Stimulated activated naive B cell treated with anti-CD40 and anti-IgM and Interleukin-4, amounts not matched to agents 10 μg/mL and 1 μg/mL and 100 μg/mL, for 72 hours (primary cell): ENCODE data around the gene BTBD9.

Experiments used
- ATAC-seq, 2 donors: fragments of 150-1000 bp; cut with Tn5 transposase; replicated peaks; 2 replicates each; pipeline ENCODE4 v1.10.0; 2021; ENCODE audit warnings: moderate library complexity in 1 of 2
- DNase-seq: peaks from one replicate; pipeline ENCODE4 v3.0.0; 2021
- H3K27ac Mint-ChIP-seq: one replicate; pipeline ENCODE4 v1.8.0; 2022; ENCODE audit warnings: mild to moderate bottlenecking, mixed read lengths
- H3K27me3 Mint-ChIP-seq, 2 donors: one replicate each; pipeline ENCODE4 v1.8.0; 2022; ENCODE audit warnings: mixed read lengths in 2 of 2
- H3K36me3 Mint-ChIP-seq, 2 donors: one replicate each; pipeline ENCODE4 v1.8.0; 2022; ENCODE audit warnings: mixed read lengths in 2 of 2, mild to moderate bottlenecking in 1 of 2
- H3K4me1 Mint-ChIP-seq, 2 donors: one replicate each; pipeline ENCODE4 v1.8.0; 2022; ENCODE audit warnings: mixed read lengths in 2 of 2, mild to moderate bottlenecking in 1 of 2
- H3K4me3 Mint-ChIP-seq, 2 donors: one replicate each; pipeline ENCODE4 v1.8.0; 2022; ENCODE audit warnings: mild to moderate bottlenecking in 2 of 2, mixed read lengths in 2 of 2, moderate library complexity in 1 of 2
- H3K9me3 Mint-ChIP-seq, 2 donors: one replicate each; pipeline ENCODE4 v1.8.0; 2022; ENCODE audit warnings: mixed read lengths in 2 of 2, mild to moderate bottlenecking in 1 of 2

Gene BTBD9

GRCh38 chr6:38149531-38149930 is 490.2 kb downstream of the BTBD9 start:
- H3K4me3 Mint-ChIP-seq, result no peak overlapping the region
- peaks cover 11 to 12% of the 10 kb centered on the region in 2 donors for H3K4me1 Mint-ChIP-seq
- H3K36me3 Mint-ChIP-seq, result peaks cover 20 to 39% of the 10 kb centered on the region in 2 donors
- ATAC-seq, result no peak
- H3K27me3 Mint-ChIP-seq, result no peaks in the 10 kb centered on the region
- H3K9me3 Mint-ChIP-seq, result no peaks in the 10 kb centered on the region
- H3K27ac Mint-ChIP-seq, result no peak overlapping the region
- DNase-seq, result no peak

DNA sequence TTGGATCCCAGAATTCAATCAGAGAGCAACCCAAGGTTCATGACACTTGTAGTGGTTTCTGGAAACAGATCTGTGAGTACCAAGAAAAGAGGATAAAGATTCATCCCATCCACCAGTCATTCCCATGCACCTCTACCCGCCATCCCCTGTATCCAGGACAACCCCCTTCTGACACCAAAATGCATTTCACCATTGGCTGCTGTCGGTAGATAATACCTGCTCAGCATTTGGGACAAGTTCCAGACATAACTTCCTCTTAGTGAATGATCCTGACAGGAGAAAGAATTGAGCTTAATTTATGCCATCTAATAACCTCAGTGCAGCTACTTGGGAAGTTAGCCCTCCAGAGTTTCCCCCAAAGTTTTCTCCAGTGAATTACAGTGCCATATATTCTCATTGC is 491.1 kb downstream of the BTBD9 start:
- Mint-ChIP-seq H3K27me3 (no peaks in the 10 kb centered on the region), H3K36me3 (peaks cover 19 to 39% of the 10 kb centered on the region in 2 donors), H3K27ac (no peak overlapping the region), H3K9me3 (no peaks in the 10 kb centered on the region), H3K4me1 (peaks cover 11 to 12% of the 10 kb centered on the region in 2 donors), H3K4me3 (no peak overlapping the region)
- DNase-seq (no peak), ATAC-seq (no peak)

- no peak overlapping the region for H3K27ac Mint-ChIP-seq
- ATAC-seq, result no peak
Observed at GRCh38 chr6:38146734-38147027, 493.0 kb downstream of the BTBD9 start.

GRCh38 chr6:38146021-38146733 is 493.6 kb downstream of the BTBD9 start:
- Mint-ChIP-seq H3K4me3 (no peak overlapping the region), H3K9me3 (no peaks in the 10 kb centered on the region), H3K27ac (peak overlapping the region; percentile 14), H3K4me1 (peaks cover 7 to 12% of the 10 kb centered on the region in 2 donors), H3K36me3 (peaks cover 16 to 26% of the 10 kb centered on the region in 2 donors), H3K27me3 (no peaks in the 10 kb centered on the region)
- no peak for DNase-seq
- ATAC-seq, result no peak

More at GRCh38 chr6:38146734-38147027, 493.0 kb downstream of the BTBD9 start:
- H3K27me3 Mint-ChIP-seq, result no peaks in the 10 kb centered on the region
- no peak overlapping the region for H3K4me3 Mint-ChIP-seq
- H3K36me3 Mint-ChIP-seq, result peaks cover 13 to 26% of the 10 kb centered on the region in 2 donors
- peaks cover 7 to 12% of the 10 kb centered on the region in 2 donors for H3K4me1 Mint-ChIP-seq
- no peak for DNase-seq
- no peaks in the 10 kb centered on the region for H3K9me3 Mint-ChIP-seq

DNA sequence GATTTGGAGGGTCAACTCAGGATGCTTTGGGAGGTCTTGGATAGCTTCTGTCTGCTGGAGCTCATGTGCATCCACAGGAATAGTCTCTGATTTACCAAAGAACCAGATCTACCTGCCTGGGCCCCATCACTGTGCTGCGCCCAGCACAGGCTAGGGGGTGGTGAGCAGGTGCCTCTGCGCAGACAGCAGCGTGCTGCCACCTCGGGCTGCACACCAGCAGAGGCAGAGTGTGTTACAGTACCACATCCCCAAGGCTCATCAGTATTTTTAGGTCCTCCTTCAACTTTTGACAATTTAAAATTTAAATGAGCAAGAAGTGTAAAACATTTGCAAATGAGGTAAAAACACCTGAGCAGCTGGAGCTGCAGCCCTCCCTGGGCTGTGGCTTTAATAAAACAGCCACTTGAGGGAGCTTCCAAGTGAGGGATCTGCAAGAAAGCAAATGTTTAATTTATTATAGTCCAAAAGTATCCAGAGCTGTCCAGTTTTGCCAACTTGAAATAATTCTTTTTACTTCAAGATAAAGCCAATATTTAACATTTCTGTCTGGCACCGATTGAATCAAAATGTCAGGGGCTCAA is 495.3 kb downstream of the BTBD9 start:
- H3K27me3 Mint-ChIP-seq, result no peaks in the 10 kb centered on the region
- H3K27ac Mint-ChIP-seq, result no peak overlapping the region
- no peak for ATAC-seq
- H3K9me3 Mint-ChIP-seq, result no peaks in the 10 kb centered on the region
- H3K4me3 Mint-ChIP-seq, result no peak overlapping the region
- peaks cover 23 to 30% of the 10 kb centered on the region in 2 donors for H3K36me3 Mint-ChIP-seq
- DNase-seq, result no peak
- peaks cover 8 to 12% of the 10 kb centered on the region in 2 donors for H3K4me1 Mint-ChIP-seq

GRCh38 chr6:38143191-38144150 is 496.3 kb downstream of the BTBD9 start:
- peaks cover 10 to 12% of the 10 kb centered on the region in 2 donors for H3K4me1 Mint-ChIP-seq
- no peak overlapping the region for H3K4me3 Mint-ChIP-seq
- no peak overlapping the region for H3K27ac Mint-ChIP-seq
- H3K27me3 Mint-ChIP-seq, result no peaks in the 10 kb centered on the region
- no peaks in the 10 kb centered on the region for H3K9me3 Mint-ChIP-seq
- DNase-seq (no peak), ATAC-seq (no peak)
- peaks cover 25 to 33% of the 10 kb centered on the region in 2 donors for H3K36me3 Mint-ChIP-seq

GRCh38 chr6:38142178-38142902 is 497.4 kb downstream of the BTBD9 start:
- DNase-seq (no peak), ATAC-seq (peak in 1 of 2 donors; percentile 42)
- H3K4me1 Mint-ChIP-seq, result peaks cover 7 to 9% of the 10 kb centered on the region in 2 donors
- H3K27me3 Mint-ChIP-seq, result no peaks in the 10 kb centered on the region
- H3K27ac Mint-ChIP-seq, result no peak overlapping the region
- no peak overlapping the region for H3K4me3 Mint-ChIP-seq
- H3K36me3 Mint-ChIP-seq, result peaks cover 29 to 36% of the 10 kb centered on the region in 2 donors
- H3K9me3 Mint-ChIP-seq, result no peaks in the 10 kb centered on the region

- Mint-ChIP-seq H3K27me3 (no peaks in the 10 kb centered on the region), H3K36me3 (peaks cover 29 to 38% of the 10 kb centered on the region in 2 donors)
Observed at GRCh38 chr6:38141716-38142115, 498.0 kb downstream of the BTBD9 start.

DNA sequence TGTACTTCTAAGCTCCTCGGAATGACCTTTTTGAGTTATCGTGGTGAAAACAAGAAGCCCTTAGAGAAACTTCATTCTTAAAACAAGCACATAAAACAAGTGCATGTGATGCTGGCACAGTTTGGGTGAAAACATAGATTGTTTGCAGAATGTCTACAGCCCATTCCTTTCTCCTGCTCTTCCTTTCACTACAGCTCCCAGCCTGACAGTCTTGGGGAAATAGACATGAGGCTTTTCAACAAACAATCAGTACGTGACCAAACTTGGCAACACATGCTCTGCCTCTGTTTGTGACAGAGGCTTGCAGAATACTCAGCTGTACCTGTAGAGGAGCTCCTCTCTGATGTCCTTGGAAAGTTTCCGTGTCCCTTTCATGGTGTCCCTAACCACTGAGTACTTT is 498.6 kb downstream of the BTBD9 start:
- H3K27ac Mint-ChIP-seq, result no peak overlapping the region
- ATAC-seq, result no peak
- no peak for DNase-seq
- H3K36me3 Mint-ChIP-seq, result peaks cover 29 to 36% of the 10 kb centered on the region in 2 donors
- H3K4me1 Mint-ChIP-seq, result peaks cover 8 to 9% of the 10 kb centered on the region in 2 donors
- H3K9me3 Mint-ChIP-seq, result no peaks in the 10 kb centered on the region
- H3K4me3 Mint-ChIP-seq, result no peak overlapping the region
- no peaks in the 10 kb centered on the region for H3K27me3 Mint-ChIP-seq

More at GRCh38 chr6:38141716-38142115, 498.0 kb downstream of the BTBD9 start:
- no peak overlapping the region for H3K27ac Mint-ChIP-seq
- H3K4me1 Mint-ChIP-seq, result peaks cover 6 to 7% of the 10 kb centered on the region in 2 donors
- H3K4me3 Mint-ChIP-seq, result no peak overlapping the region
- no peaks in the 10 kb centered on the region for H3K9me3 Mint-ChIP-seq
- DNase-seq (no peak), ATAC-seq (no peak)

GRCh38 chr6:38138374-38138773 is 501.4 kb downstream of the BTBD9 start:
- peaks cover 8 to 9% of the 10 kb centered on the region in 2 donors for H3K4me1 Mint-ChIP-seq
- peaks cover 36 to 44% of the 10 kb centered on the region in 2 donors for H3K36me3 Mint-ChIP-seq
- H3K4me3 Mint-ChIP-seq, result no peak overlapping the region
- DNase-seq (no peak), ATAC-seq (no peak)
- H3K9me3 Mint-ChIP-seq, result no peaks in the 10 kb centered on the region
- no peak overlapping the region for H3K27ac Mint-ChIP-seq
- H3K27me3 Mint-ChIP-seq, result no peaks in the 10 kb centered on the region

GRCh38 chr6:38137608-38138265 is 502.0 kb downstream of the BTBD9 start:
- H3K4me1 Mint-ChIP-seq, result peaks cover 9 to 14% of the 10 kb centered on the region in 2 donors

DNA sequence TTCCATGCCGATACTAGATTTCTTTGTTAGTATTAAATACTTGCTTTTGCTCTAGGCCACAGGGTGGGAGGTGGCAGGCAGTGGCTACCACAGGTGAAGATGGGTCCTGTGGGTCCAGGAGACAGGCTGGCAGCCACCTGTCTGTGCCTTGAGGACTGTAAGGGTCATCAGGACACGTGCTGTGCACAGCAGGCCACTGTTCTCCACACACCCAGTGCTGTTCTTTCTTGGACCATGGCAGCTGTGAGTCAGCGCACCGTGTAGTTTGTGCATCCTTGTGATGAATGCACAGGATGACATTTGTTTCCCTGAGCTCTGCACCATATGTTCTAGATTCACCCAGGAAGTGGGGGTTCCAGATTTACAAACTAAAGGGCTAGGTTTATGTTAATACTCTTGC is 503.2 kb downstream of the BTBD9 start:
- H3K4me1 Mint-ChIP-seq, result peaks cover 11 to 21% of the 10 kb centered on the region in 2 donors
- H3K9me3 Mint-ChIP-seq, result no peaks in the 10 kb centered on the region
- H3K36me3 Mint-ChIP-seq, result peaks cover 41 to 52% of the 10 kb centered on the region in 2 donors
- no peak overlapping the region for H3K27ac Mint-ChIP-seq
- no peaks in the 10 kb centered on the region for H3K27me3 Mint-ChIP-seq
- ATAC-seq (no peak), DNase-seq (no peak)
- no peak overlapping the region for H3K4me3 Mint-ChIP-seq

More at GRCh38 chr6:38137608-38138265, 502.0 kb downstream of the BTBD9 start:
- H3K4me3 Mint-ChIP-seq, result no peak overlapping the region
- no peaks in the 10 kb centered on the region for H3K27me3 Mint-ChIP-seq
- H3K27ac Mint-ChIP-seq, result peak overlapping the region; percentile 53
- ATAC-seq (no peak), DNase-seq (no peak)
- H3K9me3 Mint-ChIP-seq, result no peaks in the 10 kb centered on the region
- H3K36me3 Mint-ChIP-seq, result peaks cover 39 to 47% of the 10 kb centered on the region in 2 donors

GRCh38 chr6:38134704-38135088 is 505.0 kb downstream of the BTBD9 start:
- peaks cover 41 to 61% of the 10 kb centered on the region in 2 donors for H3K36me3 Mint-ChIP-seq
- peaks cover 19 to 39% of the 10 kb centered on the region in 2 donors for H3K4me1 Mint-ChIP-seq
- H3K9me3 Mint-ChIP-seq, result peaks cover 0 to 2% of the 10 kb centered on the region in 2 donors

More at GRCh38 chr6:38134704-38135088, 505.0 kb downstream of the BTBD9 start:
- H3K27ac Mint-ChIP-seq, result no peak overlapping the region
- DNase-seq, result no peak
- no peak for ATAC-seq
- H3K27me3 Mint-ChIP-seq, result no peaks in the 10 kb centered on the region
- no peak overlapping the region for H3K4me3 Mint-ChIP-seq
